ENCODE results near the gene JMJD8.

DNA sequence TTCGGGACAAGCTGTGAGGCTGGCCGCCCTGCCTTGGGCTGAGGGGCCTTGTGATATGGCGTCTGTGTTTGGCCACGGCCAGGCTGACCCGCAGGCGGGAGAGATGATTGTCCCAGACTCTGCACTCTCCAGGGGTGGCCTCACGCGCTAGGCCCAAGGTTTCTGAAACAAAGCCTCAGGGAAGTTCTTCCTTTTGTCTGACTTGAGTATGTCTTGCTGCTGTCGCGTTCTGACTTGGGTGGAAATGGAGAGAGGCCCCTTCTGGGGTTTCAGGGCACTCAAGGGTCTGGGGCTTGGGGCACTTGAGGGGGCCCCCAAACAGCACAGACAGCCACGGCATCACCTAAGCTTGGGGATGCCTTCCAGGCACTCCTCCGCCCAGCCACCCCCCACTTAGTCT is 26.9 kb upstream of the JMJD8 start:
- TF ChIP-seq, protein P1, sequence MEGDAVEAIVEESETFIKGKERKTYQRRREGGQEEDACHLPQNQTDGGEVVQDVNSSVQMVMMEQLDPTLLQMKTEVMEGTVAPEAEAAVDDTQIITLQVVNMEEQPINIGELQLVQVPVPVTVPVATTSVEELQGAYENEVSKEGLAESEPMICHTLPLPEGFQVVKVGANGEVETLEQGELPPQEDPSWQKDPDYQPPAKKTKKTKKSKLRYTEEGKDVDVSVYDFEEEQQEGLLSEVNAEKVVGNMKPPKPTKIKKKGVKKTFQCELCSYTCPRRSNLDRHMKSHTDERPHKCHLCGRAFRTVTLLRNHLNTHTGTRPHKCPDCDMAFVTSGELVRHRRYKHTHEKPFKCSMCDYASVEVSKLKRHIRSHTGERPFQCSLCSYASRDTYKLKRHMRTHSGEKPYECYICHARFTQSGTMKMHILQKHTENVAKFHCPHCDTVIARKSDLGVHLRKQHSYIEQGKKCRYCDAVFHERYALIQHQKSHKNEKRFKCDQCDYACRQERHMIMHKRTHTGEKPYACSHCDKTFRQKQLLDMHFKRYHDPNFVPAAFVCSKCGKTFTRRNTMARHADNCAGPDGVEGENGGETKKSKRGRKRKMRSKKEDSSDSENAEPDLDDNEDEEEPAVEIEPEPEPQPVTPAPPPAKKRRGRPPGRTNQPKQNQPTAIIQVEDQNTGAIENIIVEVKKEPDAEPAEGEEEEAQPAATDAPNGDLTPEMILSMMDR (IDR thresholded peaks at IDR 0.05 in 8 of 11, conservative IDR thresholded peaks at IDR 0.05 in 3 of 11): no peak
- TF ChIP-seq POLR2AphosphoS5 (IDR thresholded peaks at IDR 0.05): no peak

All from spleen (tissue), 7 donors.